Ecto neural progenitor cell (in vitro differentiated cells): ENCODE measurements around the gene USP4.
"Not testable (repeated sequence)": the region's sequence is repeated elsewhere in the genome, so short reads cannot be mapped to it uniquely, and the experiment has no call there.

Source experiments
- DNase-seq: peaks from one replicate; pipeline ENCODE4 v3.0.0-alpha.2; 2018; ENCODE audit warnings: low spot score

USP4 gene, protein sequence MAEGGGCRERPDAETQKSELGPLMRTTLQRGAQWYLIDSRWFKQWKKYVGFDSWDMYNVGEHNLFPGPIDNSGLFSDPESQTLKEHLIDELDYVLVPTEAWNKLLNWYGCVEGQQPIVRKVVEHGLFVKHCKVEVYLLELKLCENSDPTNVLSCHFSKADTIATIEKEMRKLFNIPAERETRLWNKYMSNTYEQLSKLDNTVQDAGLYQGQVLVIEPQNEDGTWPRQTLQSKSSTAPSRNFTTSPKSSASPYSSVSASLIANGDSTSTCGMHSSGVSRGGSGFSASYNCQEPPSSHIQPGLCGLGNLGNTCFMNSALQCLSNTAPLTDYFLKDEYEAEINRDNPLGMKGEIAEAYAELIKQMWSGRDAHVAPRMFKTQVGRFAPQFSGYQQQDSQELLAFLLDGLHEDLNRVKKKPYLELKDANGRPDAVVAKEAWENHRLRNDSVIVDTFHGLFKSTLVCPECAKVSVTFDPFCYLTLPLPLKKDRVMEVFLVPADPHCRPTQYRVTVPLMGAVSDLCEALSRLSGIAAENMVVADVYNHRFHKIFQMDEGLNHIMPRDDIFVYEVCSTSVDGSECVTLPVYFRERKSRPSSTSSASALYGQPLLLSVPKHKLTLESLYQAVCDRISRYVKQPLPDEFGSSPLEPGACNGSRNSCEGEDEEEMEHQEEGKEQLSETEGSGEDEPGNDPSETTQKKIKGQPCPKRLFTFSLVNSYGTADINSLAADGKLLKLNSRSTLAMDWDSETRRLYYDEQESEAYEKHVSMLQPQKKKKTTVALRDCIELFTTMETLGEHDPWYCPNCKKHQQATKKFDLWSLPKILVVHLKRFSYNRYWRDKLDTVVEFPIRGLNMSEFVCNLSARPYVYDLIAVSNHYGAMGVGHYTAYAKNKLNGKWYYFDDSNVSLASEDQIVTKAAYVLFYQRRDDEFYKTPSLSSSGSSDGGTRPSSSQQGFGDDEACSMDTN

DNA sequence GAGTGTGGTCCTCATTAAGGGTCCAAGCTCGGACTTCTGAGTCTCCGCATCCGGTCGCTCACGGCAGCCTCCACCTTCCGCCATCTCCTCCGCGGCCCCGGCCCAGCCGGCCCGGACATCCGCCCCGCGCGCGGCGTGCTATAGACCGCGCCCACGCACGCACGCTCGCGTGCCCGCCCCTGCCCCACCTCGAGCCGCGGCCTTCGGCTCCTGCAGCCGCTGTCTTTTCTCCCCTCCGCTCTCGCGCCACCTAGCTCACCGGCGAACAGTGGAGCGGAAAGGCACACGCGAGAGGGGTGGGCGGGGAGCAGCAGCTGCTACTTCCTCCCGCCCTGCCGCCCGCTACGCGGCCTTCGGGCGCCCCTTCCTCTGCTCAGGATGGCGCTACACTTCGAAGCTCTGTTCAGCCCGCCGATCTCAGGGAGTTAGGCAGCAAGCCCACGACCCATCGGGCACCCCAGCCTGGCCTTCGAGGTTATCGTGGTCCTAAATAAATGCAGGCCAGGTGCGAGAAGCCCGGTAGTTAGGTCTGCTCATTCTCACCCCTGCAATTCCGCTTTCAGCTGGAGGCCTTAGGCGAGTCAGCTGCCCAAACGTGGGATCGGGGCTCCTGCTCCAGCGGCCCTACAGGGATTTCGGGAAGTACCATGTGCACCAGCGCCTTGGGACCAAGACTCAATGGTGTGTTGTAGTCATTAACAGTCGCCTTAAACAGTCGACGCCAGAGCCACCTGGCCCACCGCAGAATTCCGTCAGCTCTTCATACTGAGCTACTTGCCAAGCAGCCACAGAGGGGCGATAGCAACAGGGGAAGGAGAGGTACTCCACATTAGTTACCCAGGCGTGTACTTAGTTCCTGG lies at the start of gene USP4:
Gene USP4, minus strand, starts transcription at position 113 of the 860 bp plus-strand sequence. Its CDS starts 29 bp downstream, at position 84.
- DNase-seq, result peak; percentile 90

DNA sequence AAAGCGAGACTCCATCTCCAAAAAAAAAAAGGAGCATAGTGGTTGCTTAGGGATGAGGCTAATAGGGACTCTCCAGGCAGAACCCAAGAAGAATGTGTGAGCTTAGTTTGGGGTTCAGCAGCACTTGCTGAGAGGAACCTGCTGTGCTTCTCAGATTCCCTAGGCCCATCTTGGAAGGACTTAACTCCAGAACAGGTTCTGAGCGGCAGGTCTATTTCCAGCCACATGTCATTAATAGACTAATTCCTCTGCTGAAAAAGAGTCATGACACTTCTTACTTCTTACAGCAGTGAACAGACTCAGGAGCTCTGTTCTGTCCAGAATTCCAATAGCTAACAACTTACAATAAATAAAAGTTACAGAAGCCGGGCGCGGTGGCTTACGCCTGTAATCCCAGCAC lies 49.4 kb upstream of the USP4 start:
- no peak for DNase-seq

DNA sequence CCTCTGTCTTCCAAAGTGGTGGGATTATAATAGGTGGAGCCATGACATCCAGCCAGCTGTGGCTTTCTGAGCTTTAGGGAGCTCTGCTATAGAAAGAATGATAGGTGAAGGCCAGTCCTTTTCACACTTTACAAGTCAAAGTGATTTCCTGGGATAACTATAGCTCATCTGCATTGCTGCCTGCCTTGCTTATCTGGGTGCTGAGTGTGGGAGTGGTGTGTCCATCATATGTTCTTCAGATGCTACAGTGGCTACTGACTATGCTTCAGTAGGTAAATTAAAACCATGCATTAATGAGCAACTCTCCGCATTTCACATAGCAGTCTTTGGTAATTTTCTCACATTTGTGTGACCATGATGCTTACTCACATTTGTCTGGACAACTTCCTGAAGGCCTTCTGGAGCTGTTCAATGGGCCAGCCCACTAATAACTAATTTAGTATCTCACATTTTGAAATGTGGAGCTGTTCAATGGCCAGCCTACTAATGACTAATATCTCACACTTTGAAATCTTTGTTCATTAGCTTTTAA lies 48.5 kb upstream of the USP4 start:
- DNase-seq, result no peak

DNA sequence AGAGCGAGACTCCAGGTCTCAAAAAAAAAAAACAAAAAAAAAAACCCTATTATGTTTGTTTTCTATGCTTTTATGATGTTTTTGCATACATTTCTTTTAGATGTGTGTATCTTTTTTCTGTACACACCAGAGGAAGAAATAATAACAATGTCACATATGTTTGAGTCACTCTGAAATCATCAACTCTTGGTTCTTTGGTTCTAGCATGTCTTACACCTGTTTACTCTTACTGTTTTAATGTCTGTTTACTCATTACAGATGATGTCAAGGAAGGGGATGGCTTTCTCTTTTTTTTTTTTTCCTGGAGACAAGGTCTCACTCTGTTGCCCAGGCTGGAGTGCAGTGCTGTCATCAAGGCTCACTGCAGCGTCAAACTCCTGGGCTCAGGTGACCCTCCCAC lies 47.9 kb upstream of the USP4 start:
- DNase-seq, result no peak

DNA sequence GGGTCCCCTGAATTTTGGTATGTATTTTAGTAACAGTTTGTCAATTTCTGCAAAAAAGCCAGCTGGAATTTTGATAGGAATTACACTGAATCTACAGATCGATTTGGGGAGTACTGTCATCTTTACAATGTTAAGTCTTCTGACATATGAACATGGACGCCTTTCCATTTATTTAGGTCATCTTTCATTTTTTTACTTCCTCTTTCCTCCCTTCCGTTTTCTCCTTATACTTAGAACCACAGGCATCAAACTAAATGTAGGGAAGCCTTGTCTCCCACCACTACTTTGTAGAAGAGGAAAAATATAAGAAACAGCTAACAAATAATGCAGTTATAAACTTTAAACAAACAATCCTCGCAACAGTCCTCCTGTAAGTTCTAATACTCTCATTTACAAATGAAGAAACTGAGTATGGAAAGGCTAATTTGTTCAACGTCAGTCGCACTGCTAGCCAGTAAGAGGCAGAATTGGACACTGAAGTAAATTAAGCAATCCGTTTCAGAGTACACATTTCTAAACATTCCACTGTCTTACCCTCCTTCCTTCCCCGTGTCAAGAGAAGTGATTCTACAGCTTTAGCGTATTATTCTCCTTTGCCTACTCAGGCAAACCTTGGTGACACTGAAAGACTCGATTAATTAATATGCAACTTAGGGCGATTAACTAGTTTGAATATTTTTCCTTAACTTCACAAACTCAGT lies 46.4 kb upstream of the USP4 start:
- DNase-seq, result no peak

DNA sequence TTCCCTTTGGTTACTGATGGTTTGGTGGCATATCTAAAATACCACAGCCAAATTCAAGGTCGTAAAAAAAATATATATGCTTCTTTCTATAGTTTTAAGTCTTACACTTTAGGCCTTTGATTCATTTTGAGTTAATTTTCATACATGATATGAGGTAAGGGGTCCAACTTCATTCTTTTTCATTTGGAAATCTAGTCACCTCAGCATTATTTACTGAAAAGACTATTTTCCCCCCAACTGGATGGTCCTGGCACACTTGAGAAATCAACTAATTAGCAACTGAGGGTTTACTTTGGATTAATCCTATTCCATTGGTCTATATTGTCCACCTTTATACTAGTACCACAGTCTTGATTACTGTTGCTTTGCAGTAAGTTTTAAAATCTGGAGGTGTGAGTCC lies 45.8 kb upstream of the USP4 start:
- no peak for DNase-seq

DNA sequence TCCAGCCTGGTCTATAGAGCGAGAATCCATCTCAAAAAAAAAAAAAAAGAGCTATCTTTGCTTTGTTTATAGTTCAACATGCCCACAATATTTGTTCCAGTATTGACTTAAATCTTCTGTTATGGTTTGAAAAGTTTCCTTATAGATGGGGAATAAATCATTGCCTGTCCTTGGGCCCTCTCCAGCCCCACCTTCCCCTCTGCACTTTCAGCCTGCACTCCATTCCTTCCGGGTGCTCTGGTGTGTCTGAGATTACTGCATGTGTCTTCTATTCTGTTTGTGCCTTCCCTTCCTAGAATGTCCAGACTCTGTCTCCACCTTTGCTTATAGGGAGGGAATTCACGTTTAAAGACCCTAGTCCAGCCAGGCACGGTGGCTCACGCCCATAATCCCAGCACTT lies 43.5 kb upstream of the USP4 start:
- no peak for DNase-seq

DNA sequence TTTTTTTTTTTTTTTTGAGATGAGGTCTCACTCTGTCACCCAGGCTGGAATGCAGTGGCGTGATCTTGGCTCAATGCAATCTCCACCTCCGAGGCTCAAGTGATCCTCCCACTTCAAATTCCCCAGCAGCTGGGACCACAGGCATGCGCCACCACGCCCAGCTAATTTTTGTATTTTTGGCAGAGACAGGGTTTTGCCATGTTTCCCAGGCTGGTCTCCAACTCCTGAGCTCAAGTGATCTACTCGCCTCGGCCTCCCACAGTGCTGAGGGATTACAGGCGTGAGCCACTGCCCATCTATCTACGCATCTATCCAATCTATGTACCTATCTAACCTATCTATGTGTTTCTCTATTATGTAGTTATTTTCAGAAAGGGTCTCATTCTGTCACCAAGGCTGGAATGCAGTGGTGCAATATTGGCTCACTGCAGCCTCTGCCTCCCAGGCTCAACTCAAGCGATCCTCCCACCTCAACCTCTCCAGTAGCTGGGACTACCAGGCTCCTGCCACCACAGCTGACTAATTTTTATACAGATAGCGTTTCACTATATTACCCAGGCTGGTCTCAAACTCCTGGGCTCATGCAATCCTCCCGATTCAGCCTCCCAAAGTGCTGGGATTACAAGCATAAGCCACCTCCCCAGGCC lies 38.5 kb upstream of the USP4 start:
- no peak for DNase-seq

DNA sequence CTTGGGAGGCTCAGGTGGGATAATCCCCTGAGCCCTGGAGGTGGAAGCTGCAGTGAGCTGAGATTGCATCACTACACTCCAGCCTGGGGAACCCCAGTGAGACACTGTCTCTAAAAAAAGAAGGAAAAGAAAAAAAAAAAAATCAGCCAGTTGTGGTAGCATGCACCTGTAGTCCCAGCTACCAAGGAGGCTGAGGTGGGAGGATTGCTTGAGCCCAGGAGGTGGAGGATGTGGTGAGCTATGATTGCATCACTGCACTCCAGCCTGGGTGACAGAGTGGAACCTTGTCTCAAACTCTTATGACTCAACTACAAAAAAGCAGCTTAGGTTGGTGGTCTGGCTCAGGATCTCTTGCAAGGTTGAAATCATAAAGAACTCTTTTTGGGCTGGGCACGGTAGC lies 37.6 kb upstream of the USP4 start:
- no peak for DNase-seq

DNA sequence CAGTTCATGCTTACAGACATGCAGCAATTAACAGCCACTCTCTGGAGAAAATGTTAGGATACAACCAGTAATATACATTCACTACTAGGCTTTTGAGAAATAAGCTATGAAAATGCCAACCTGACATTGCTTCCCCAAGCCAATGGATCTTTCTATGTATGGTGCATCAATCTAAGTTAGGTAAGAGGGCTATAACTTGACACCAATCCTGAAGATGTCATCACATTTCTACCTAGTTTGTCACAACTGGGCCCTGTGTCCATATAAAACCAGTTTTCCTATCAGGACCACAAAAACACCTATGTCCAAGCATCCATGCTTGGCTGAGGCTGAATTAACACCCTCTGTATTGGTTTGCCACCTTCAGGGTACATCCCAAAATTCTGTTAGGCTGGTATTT lies 32.1 kb upstream of the USP4 start:
- DNase-seq, result no peak

DNA sequence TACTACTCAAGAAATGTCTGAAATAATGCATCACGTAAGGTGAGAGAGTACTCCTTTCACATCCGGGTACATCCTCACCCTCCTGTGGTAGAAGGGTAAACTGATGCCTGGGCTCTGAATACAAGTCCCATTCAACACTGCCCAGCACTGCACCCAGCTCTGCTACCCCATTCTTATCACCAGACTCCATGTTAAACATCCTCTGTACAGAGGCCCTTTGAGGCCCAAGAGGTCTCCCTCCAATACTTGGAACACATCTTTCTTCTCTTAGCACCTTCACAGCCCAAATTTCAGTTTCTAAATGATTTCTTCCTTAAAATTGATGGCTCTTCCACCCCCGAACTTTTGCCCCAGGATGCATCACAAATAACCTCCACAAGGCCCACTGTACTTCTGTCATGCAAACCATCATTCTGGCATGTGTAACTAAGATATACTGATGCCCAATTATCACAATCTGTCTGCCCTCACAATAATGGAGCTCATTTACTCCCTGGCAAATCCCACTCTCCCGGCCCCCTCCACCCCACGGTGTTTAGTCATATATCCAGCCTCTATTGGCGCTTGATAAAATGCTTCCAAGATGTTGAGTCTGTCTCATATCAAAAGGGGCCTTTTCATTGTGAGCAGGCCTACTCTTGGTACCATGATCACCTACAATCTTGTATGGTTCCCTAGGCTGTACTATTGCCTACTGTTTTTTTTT lies 30.9 kb upstream of the USP4 start:
- DNase-seq, result no peak

DNA sequence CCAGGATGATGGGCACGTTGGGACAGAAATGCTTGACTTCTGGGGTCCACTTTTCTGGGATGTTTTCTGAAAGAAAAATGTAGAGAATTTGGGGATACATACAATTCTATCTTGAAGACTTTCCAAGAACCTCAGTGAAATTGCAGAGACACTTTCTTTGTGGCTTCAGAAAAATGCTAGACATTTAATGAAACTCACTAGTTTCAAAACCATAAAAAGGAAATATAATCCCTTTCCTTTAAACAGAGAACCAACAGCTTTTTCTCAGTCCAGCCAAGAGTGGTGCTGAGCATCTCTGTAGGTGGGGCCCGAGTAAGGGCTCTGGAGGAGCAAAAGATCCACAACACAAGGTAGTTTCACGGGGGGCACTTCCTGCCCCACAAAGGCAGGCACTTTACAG lies 22.7 kb upstream of the USP4 start:
- no peak for DNase-seq

DNA sequence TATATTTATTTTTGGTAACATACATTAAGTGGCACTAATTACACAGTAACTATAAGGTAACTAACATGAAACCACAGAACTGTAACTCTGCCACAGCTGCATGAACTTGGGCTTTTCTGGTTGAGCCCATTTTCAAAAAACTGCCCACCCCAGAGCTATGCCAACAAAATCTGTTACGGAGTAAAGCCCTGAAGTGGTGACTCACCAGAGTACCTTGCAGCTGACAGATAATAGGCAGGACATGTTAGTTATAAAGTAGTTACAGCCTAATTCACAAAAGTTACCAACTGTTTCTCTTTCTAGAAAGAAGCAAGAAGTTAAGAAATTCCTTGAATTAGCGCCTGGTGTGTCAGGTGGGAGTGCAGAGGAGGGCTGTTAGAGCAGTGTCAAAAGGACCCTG lies 19.8 kb upstream of the USP4 start:
- DNase-seq, result no peak

DNA sequence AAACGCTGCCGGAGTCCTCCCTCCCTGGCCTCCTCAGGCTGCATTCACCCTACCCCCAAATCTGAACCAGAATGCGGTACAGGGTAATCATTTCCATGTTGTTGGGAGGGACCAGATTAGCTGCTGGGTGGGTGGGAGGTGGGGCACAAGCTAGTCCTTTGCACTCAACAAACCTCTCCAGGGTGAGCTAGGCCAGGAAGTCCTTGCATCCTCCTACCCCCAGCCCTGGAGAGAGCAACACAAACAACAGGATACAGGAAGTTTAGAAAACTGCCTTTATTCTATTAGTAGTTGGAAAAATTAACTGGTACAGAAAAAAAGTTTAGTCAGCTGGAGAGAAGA lies 19.0 kb upstream of the USP4 start:
- no peak for DNase-seq

DNA sequence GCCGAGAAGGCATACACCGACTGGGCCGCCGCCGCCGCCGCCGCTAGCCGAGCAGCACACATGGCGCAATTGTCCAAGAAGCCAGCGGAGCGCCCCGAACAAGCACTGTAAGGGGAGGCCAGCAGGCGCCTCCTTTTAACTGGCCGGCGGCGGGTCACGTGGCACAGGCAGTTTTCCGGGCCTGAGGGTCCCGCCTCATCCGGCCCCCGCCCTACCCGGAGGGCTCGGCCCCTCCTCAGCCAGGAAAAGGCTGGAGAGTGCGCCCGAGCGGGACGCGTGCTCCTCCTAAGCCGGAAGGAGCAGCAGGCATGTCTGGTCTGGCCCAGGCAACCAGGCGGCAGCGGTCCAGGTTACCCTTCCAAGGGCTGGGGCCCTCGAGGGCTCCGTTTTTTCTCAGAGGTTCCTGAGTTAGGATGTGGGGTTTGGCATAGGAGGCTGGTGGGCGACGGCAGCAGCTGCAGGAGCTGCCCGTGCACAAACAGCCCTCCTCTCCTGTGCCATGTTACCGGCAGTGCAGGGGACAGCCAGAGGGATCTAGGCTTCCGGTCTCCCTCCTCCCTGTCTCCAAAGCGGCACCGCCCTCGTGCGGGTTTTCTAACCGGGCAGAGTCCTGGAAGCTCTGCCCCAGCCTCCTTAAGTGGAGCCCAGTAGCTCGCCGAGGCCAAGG lies 18.5 kb upstream of the USP4 start, which contains the start of gene GPX1:
Gene GPX1, minus strand, starts transcription at position 137 of the 667 bp plus-strand sequence. Its CDS starts 75 bp downstream, at position 62.
- DNase-seq, result peak; percentile 98

DNA sequence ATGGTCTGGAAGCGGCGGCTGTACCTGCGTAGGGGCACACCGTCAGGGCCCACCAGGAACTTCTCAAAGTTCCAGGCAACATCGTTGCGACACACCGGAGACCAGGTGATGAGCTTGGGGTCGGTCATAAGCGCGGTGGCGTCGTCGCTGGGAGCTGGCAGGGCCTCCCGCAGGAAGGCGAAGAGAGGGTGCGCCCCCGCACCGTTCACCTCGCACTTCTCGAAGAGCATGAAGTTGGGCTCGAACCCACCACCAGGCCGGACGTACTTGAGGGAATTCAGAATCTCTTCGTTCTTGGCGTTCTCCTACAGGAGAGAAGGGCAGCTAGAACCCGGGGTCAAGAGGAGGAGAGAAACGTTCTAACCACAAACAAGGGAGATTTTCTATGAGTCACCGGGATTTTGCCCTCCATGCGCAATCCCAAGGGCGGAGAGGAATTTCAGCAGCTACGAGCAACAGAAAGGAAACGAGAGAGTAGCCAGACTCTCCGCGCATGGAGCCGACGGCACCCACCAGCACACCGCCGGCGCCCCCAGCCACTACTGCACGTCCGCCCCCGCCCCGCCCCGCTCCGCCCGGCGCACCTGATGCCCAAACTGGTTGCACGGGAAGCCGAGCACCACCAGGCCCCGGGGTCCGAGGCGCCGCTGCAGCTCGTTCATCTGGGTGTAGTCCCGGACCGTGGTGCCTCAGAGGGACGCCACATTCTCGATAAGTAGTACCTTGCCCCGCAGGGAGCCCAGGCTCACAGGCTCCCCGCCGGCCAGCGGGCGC lies 17.8 kb upstream of the USP4 start:
- peak; percentile 52 for DNase-seq

DNA sequence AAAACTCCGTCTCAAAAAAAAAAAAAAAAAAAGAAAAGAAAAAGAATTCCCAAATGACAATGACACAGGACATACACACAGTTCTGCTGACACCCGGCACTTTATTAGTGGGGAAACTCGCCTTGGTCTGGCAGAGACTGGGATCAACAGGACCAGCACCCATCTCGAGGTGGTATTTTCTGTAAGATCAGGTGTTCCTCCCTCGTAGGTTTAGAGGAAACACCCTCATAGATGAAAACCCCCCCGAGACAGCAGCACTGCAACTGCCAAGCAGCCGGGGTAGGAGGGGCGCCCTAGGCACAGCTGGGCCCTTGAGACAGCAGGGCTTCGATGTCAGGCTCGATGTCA lies 17.2 kb upstream of the USP4 start:
- DNase-seq, result not testable (repeated sequence)

DNA sequence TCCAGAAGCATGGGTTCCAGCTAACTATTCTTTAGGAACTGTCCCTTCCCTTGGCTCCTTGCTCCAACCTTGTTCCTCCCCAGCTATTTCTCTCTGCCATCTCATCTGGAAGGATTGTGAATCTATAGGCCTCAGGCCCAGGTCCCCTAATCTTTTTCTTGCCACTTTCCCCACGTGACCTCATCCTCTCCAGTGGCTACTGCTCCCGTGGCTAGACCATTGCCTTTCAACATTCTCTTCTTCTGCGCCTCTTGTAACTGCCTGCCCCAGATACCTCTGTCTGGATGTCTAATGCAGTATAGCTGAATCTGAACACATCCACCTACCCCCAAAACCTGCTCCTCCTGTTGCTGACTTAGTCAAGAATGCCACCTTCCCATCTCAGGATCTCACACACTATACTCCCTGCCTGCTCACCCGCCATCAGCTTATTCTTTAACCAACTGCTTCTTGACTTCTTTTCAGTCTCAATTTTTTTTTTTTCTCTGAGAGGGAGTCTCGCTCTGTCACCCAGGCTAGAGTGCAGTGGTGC lies 13.1 kb upstream of the USP4 start:
- DNase-seq, result no peak

DNA sequence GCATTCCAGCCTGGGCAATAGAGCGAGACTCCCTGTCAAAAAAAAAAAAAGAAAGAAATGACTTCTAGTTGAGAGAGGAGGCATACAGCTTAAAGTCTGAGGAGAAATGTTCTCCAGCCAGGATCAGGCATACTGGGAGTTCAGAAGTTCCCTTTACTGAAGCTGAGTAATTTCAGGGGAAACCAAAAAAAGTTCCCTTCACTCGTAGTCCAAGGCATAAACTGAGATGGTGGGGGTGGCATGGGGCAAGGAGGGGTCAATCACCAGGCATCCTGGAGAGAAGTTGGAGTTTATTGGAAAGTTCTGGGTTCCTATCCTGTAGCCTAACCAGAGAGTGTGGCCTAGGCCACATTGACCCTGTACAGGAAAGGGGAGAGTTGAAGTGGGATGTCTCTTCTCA lies 12.4 kb upstream of the USP4 start:
- DNase-seq, result no peak
